ENCODE data around the gene TCEAL9. TPM values are rescaled to one million over a fixed set of nuclear protein-coding genes. Genes with fewer than 3 reads are reported as not detected.

The TCEAL9 gene
- total RNA-seq, 2 experiments from 2014 or later: not detected

- H3K4me3 ChIP-seq (ENCODE audit: low read length): no peak overlapping the region
- DNase-seq (no peak), ATAC-seq (ENCODE audit: poor library complexity) (no peak)
- H3K27ac ChIP-seq (ENCODE audit: low read depth in 1 of 2, low read length in 2 of 2): no peak overlapping the region
- H3K36me3 ChIP-seq (ENCODE audit: insufficient read depth, low read length): no peaks in the 10 kb centered on the region
- TF ChIP-seq, protein P1, sequence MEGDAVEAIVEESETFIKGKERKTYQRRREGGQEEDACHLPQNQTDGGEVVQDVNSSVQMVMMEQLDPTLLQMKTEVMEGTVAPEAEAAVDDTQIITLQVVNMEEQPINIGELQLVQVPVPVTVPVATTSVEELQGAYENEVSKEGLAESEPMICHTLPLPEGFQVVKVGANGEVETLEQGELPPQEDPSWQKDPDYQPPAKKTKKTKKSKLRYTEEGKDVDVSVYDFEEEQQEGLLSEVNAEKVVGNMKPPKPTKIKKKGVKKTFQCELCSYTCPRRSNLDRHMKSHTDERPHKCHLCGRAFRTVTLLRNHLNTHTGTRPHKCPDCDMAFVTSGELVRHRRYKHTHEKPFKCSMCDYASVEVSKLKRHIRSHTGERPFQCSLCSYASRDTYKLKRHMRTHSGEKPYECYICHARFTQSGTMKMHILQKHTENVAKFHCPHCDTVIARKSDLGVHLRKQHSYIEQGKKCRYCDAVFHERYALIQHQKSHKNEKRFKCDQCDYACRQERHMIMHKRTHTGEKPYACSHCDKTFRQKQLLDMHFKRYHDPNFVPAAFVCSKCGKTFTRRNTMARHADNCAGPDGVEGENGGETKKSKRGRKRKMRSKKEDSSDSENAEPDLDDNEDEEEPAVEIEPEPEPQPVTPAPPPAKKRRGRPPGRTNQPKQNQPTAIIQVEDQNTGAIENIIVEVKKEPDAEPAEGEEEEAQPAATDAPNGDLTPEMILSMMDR (IDR thresholded peaks at IDR 0.05): no peak
- Mint-ChIP-seq H3K36me3 (ENCODE audit: low read depth) (no peaks in the 10 kb centered on the region), H3K9me3 (no peaks in the 10 kb centered on the region), H3K27ac (no peak overlapping the region), H3K4me1 (ENCODE audit: low read depth) (no peaks in the 10 kb centered on the region), H3K27me3 (peaks cover 4% of the 10 kb centered on the region), H3K4me3 (no peak overlapping the region)
- H3K9me3 ChIP-seq (ENCODE audit: control insufficient read depth in 1 of 2, insufficient read depth in 1 of 2, low read length in 2 of 2): no peaks in the 10 kb centered on the region
- ChIA-PET POLR2A (no interaction called here), CTCF (no interaction called here)
- no peaks in the 10 kb centered on the region for H3K27me3 ChIP-seq (ENCODE audit: control insufficient read depth in 1 of 2, insufficient read depth in 2 of 2, low read length in 2 of 2)
- no peaks in the 10 kb centered on the region for H3K4me1 ChIP-seq (ENCODE audit: insufficient read depth, low read length)
- intact Hi-C loops (cut with DNase I, micrococcal nuclease): no loop called here
Measured at GRCh38 chrX:103369479-103369878, 13.2 kb downstream of the TCEAL9 start.

- Histone ChIP-seq H3K27ac (ENCODE audit: low read depth in 1 of 2, low read length in 2 of 2) (no peak overlapping the region), H3K9me3 (ENCODE audit: control insufficient read depth in 1 of 2, insufficient read depth in 1 of 2, low read length in 2 of 2) (no peaks in the 10 kb centered on the region), H3K27me3 (ENCODE audit: control insufficient read depth in 1 of 2, insufficient read depth in 2 of 2, low read length in 2 of 2) (no peaks in the 10 kb centered on the region), H3K4me3 (ENCODE audit: low read length) (no peak overlapping the region), H3K36me3 (ENCODE audit: insufficient read depth, low read length) (no peaks in the 10 kb centered on the region), H3K4me1 (ENCODE audit: insufficient read depth, low read length) (peaks cover 8% of the 10 kb centered on the region)
- TF ChIP-seq, protein P1 (IDR thresholded peaks at IDR 0.05): no peak
- intact Hi-C loops (cut with DNase I, micrococcal nuclease): no loop called here
- Mint-ChIP-seq H3K9me3 (no peaks in the 10 kb centered on the region), H3K4me3 (no peak overlapping the region), H3K4me1 (ENCODE audit: low read depth) (no peaks in the 10 kb centered on the region), H3K27ac (no peak overlapping the region), H3K27me3 (no peaks in the 10 kb centered on the region), H3K36me3 (ENCODE audit: low read depth) (no peaks in the 10 kb centered on the region)
- ATAC-seq (ENCODE audit: poor library complexity) (no peak), DNase-seq (no peak)
- ChIA-PET POLR2A (no interaction called here), CTCF (no interaction called here)
Measured at GRCh38 chrX:103372886-103373285, 16.6 kb downstream of the TCEAL9 start.

DNA sequence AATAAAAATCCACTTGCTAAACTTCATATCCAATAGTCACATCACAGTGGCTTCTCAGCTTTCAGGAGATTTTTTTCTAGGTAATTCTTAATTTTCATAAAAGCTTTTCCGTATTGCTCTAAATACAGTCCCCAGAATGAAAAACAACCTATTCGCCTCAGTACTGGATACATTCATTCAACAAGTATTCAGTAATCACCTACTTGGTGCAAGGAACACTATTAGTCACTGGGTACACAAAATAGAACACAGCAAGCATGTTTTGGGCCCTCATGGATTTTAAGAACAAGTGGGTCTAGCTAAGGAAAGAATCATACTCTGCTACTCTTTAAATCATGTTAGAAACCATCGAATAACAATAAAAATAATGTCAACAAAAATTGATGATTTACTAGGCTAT lies 17.3 kb downstream of the TCEAL9 start:
- Mint-ChIP-seq H3K27ac (no peak overlapping the region), H3K27me3 (no peaks in the 10 kb centered on the region), H3K4me1 (ENCODE audit: low read depth) (no peaks in the 10 kb centered on the region), H3K4me3 (no peak overlapping the region), H3K36me3 (ENCODE audit: low read depth) (no peaks in the 10 kb centered on the region), H3K9me3 (no peaks in the 10 kb centered on the region)
- Histone ChIP-seq H3K36me3 (ENCODE audit: insufficient read depth, low read length) (no peaks in the 10 kb centered on the region), H3K9me3 (ENCODE audit: control insufficient read depth in 1 of 2, insufficient read depth in 1 of 2, low read length in 2 of 2) (no peaks in the 10 kb centered on the region), H3K27me3 (ENCODE audit: control insufficient read depth in 1 of 2, insufficient read depth in 2 of 2, low read length in 2 of 2) (no peaks in the 10 kb centered on the region), H3K4me1 (ENCODE audit: insufficient read depth, low read length) (peaks cover 8% of the 10 kb centered on the region), H3K4me3 (ENCODE audit: low read length) (no peak overlapping the region), H3K27ac (ENCODE audit: low read depth in 1 of 2, low read length in 2 of 2) (no peak overlapping the region)
- ATAC-seq (ENCODE audit: poor library complexity) (no peak), DNase-seq (no peak)
- ChIA-PET CTCF (no interaction called here), POLR2A (no interaction called here)
- TF ChIP-seq, protein P1 (IDR thresholded peaks at IDR 0.05): no peak
- intact Hi-C loops (cut with DNase I, micrococcal nuclease): no loop called here

All from CD4-positive, alpha-beta T cell (primary cell).